GOT3 (cell line): ENCODE measurements around the gene BTBD7.
"Not testable (repeated sequence)": the region's sequence is repeated elsewhere in the genome, so short reads cannot be mapped to it uniquely, and the experiment has no call there.

Experiments used
- DNase-seq: peaks from one replicate; lab custom pipeline; 2025; ENCODE audit warnings: mixed read lengths; lab: John Stamatoyannopoulos, UW

BTBD7 gene, protein sequence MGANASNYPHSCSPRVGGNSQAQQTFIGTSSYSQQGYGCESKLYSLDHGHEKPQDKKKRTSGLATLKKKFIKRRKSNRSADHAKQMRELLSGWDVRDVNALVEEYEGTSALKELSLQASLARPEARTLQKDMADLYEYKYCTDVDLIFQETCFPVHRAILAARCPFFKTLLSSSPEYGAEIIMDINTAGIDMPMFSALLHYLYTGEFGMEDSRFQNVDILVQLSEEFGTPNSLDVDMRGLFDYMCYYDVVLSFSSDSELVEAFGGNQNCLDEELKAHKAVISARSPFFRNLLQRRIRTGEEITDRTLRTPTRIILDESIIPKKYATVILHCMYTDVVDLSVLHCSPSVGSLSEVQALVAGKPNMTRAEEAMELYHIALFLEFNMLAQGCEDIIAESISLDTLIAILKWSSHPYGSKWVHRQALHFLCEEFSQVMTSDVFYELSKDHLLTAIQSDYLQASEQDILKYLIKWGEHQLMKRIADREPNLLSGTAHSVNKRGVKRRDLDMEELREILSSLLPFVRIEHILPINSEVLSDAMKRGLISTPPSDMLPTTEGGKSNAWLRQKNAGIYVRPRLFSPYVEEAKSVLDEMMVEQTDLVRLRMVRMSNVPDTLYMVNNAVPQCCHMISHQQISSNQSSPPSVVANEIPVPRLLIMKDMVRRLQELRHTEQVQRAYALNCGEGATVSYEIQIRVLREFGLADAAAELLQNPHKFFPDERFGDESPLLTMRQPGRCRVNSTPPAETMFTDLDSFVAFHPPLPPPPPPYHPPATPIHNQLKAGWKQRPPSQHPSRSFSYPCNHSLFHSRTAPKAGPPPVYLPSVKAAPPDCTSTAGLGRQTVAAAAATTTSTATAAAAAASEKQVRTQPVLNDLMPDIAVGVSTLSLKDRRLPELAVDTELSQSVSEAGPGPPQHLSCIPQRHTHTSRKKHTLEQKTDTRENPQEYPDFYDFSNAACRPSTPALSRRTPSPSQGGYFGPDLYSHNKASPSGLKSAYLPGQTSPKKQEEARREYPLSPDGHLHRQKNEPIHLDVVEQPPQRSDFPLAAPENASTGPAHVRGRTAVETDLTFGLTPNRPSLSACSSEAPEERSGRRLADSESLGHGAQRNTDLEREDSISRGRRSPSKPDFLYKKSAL

DNA sequence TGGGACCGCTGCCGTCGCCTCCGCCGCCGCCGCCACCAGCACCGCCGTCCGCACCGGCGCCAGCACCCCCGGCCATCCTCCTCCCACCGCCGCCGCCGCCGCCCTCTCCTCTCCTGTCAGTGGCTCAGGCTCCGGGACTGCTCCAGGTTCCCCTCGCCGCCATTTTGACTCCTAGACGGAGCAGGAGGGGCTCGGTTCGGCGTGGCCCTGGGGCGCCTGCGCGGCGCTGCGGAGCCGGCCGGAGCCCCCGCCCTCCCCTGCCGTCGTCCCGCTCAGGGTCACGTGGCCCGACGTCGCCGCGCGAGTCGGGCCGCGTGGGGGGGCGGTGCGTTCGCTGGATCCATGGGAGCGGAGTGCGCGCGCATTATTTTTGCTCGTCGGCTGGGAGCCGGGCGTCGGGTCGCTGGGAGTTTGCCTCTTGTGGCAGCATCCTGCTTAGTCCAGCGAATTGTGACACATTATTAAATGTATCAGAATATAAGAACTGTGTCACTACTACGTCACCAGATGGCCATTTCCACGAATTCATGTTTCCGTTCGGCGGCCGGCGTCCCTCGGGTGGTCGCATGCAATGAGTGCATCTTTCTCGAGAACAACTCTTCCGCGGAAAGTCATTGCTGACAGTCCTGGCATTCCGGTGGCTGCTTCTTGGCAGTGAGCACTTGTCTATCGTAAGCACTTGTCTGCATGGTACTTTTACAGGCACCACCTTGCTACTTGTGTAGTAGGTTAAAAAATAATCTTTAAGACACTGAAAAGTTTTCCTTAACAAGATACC is at the start of gene BTBD7:
TSS of gene BTBD7 (minus strand) at position 184 of the 778 bp plus-strand sequence. CDS start 36,985 bp downstream, outside the sequence.
- DNase-seq: peak; percentile 49

DNA sequence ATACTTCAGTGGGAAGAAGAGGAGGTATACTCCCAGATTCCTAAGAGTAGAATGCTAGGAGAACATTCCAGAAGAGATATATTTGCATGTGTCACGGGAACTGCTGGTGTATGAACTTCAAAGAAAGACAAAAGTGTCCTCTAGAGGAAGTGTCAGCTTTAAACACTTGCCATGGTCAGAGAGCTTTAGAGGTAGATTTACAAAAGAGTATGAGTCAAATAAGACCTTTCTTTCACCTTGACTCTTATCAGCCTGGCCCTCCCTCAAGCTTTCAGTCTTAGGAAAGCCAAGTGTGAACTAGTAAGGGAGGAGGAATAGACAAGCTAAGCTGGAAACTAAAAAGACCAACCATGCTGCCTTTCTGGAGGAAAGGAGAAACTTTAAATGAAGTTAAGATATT is 48.8 kb upstream of the BTBD7 start:
- no peak for DNase-seq

DNA sequence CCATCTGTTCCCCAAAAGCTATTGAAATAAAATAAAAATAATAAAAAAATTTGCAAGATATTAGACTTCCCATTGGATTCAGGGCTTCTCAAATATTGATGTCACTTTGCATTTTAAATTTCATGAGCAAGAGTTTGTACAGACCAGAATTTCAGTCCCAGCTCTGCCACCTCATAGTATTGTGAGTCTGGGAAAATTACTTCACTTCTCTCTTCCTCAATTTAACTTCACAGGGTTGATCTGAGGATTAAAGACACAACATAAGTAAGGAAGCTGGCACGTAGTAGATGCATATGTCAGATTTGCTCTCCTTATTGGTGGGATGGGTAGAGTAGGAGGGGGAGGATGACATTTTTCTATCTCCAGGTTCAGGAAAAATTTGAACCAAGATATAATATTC is 47.0 kb upstream of the BTBD7 start:
- DNase-seq: no peak

DNA sequence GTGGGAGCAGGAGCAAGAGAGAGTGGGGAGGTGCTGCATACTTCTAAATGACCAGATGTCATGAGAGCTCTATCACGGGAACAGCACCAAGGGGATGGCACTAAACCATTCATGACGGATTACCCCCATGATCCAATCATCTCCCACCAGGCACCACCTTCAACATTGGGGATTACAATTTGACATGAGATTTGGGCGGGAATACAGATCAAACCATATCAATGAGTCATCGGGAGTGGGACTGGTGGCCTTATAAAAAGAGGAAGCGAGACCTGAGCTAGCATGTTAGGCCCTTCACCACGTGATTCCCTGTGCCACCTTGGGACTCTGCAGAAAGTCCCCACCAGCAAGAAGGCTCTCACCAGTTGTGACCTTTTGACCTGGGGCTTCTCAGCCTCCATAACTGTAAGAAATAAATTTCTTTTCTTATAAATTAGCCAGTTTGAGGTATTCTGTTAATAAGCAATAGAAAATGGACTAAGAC is 42.9 kb upstream of the BTBD7 start:
- no peak for DNase-seq

DNA sequence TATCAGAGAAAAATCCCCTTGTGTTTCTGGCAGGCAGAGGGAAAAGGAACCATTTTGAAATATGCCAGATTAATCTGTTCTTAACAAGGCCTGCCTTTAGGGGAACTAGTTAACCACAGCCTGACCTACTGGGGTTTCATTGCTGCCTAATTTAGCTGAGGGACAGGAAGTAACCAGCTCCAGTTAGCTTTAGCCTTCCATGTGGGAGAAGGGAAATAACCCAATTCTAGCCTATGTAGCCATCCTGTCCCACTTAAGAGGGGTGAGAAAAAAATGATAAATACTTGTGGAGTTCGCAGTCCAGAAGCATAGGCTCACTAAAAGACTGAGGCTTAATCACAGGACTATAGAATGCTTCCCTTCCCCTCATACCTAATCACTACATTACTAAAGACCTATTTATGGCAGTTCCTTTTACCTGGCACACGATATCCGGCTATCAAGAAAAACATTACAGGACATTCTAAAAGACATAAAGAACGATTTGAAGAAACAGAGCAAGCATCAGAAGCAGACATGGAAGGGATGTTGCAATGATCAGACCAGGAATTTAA is 37.0 kb upstream of the BTBD7 start:
- DNase-seq: no peak

DNA sequence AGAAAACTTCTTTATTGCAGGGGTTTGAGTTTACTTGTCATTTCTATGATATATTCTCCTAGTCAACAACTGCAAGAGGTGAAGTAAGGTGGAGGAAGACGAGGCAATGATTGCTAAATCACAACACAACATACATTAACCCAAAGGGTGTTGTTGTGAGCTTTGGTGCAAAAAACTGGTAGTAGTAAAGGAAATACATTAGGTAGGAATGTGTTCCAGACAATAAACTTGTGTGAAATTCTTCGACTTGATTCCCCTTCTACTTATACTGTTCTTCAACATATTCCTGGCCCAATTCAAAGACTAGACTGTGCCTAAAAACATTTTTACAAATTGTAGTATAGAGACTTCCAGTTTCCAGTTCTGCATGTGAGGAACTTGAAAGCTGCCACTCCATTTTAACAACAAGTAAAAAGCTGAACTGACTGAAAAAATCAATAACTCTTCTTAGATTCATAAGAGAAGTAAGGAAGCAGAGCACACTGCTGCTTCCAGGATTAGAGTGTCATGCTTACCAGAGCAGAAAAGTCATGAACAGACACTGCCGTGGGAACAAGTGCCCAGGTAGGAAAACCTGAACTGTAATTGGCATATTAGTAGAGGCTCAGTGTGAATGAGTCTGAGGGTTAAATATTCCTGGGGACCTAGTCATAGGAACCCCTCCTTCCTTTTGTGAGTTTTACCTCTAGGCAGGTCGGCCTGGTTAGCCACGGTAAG is 36.3 kb upstream of the BTBD7 start:
- DNase-seq: no peak

DNA sequence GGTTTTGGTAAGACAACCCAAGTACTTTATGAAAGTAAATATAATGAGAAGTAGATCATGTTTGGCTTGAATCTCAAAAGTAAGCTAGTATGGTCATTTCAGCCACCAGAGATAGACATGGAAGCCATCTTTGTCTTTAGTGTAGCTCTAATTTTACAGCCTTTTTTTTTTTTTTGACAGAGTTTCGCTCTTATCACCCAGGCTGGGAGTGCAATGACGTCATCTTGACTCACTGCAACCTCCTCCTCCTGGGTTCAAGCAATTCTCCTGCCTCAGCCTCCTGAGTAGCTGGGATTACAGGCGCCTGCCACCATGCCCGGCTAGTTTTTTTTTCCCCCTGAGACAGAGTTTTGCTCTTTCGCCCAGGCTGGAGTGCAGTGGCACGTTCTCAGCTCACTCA is 22.0 kb upstream of the BTBD7 start:
- not testable (repeated sequence) for DNase-seq

DNA sequence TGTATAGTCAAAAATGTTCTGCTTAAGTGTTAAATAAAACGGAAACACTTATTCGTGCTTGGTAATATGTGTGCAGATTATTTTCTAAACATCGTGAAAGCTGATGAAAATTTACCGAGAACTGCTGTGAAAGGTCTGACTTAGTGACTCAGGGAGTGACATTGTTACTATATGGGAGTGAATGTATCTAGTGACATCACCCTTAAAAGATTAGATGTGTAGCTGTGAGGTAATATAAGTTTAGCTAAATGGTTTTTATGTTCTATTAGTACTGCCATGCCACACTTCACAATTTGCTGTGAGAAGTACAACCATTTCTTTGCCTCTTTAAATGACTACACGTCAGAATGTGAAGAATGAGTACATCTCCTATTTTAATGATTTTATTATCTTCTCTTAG is 15.5 kb upstream of the BTBD7 start:
- no peak for DNase-seq

DNA sequence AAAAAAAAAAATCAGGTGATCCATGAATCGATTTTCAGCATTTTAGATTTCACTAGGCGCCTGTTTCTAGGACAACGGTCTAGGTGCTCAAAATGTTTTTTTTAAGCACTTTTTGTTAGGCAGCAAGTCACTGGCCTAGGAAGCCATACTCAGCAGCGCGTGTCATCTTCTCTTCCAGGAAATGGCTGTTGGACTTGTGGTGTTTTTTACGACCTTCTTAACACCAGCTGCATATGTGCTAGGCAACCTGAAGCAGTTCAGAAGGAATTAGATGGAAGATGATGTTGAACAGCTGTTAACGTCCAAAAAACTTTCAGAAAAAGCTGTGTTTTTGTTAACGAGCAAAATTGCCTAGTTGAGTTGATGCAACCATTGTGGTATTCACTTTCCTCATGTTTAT is 15.0 kb upstream of the BTBD7 start:
- no peak for DNase-seq

DNA sequence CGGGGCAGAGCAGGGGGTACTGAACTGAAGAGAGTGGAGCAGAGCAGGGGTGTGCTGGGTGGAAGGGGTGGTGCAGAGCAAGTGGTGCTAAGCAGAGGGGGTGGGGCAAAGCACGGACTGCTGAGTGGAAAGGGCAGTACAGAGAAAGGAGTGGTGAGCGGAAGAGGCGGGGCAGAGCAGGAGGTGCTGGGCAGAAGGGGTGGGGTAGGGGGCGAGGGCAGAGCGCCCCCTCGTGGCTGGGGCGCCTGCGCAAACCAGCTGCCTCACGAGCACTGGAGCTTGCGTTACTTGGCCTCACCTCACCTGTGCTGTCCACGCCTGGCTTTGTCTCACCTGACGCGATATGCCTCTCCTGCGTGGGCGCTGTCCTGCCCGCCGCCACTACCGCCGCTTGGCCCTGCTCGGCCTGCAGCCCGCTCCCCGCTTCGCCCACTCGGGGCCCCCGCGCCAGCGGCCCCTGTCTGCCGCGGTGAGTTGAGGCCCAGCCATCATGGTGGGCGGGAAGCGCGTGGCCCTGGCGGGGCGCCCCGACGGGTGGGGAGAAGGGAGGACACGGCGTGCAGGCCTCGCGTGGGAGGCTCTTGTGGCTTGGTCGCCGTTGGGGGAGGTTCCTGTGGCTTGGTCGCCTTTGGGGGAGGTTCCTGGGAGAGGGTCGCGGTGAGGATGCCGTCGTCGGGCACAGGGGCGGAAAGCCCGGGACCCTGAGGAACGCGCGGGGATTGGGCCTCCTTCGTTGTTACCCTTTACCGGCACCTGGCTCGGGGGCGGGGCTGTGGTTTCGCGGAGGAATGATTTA is 14.3 kb upstream of the BTBD7 start, which contains the start of gene COX8C:
TSS of gene COX8C (plus strand) at position 257 of the 796 bp plus-strand sequence. CDS start at position 344, 87 bp downstream.
- no peak for DNase-seq

DNA sequence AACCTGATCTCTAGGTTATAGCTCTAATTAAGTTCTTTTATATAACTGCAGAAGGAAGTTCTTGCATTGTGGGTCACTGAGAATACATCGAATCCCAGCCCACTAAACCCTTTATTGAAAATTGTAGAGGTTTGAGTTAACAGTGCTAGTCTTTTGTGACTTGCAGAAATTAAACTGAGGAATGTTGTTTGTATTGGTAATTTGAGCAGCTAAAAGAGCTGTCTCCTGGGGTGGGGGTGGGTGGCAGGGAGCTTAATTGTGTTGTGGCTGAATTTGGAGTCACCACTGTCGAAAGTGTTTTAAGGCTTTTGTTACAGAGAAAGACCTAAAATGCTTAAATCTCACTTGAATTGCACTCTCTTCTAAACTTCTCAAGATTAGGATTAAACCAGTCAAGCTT is 11.0 kb upstream of the BTBD7 start:
- DNase-seq: no peak

DNA sequence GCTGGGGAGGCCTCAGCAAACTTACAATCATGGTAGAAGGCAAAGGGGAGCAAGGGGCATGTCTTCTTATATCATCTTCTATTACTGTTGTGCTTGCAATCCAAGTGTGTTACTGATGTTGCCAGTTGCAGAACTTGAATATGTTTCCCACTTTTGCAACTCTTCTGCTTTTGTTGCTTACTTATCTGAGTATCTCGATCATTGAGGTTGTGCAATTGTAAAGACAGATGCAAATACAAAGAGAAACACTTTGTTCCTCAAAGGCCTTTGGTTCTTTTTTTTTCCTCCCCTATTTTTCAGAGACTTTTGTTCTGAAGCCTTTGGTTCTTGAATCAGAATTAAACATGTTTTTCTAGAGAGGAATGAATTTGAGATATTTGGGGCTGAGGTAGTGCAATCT is 10.4 kb upstream of the BTBD7 start:
- no peak for DNase-seq

DNA sequence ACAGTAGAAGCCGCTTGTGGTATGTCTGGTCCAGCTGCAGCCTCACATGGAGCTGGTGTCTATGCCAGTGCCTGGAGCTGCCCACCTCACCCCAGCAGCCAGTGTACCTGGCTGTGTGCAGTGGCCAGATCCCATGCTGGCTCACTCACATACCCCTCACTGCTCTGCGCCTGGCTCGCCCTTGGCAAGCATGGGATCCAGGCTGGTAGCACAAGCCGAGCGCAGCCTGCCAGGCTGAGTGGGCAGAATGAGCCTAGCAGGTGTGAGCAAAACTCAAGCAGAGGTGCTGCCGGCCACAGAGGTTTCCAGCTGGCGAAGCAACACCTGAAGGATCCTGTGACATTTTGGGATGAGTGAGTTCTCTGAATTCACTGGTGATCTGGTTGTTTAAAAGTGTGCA is 5.0 kb upstream of the BTBD7 start:
- no peak for DNase-seq

DNA sequence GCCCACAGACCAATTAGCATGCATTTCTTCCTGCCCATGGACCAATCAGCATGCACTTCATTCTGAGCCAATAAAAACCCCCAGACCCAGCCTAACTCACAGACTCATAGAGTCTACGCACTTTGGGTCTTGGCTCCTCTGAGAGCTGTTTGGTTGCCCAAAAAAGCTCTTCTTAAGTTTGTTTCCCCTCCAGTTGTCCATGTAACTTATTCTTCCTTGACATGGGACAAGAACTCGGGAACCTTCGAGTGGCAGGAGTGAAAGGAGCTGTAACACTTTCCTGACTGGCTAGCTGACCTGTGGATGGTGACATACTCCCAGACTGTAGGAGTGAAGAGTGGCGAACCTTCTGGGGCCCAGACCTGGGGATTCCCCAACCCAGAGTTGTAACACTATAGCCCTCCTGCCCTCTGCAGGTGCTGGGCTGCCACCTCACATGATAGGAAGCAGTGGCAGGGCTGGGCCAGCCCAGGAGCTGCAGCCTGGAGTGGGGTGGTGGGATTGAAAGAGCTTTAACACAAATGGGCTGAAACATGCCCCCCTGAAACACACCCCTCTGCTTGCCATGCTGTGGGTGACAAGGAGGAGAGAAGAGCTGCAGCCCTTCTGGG is 4.4 kb upstream of the BTBD7 start:
- DNase-seq: no peak

DNA sequence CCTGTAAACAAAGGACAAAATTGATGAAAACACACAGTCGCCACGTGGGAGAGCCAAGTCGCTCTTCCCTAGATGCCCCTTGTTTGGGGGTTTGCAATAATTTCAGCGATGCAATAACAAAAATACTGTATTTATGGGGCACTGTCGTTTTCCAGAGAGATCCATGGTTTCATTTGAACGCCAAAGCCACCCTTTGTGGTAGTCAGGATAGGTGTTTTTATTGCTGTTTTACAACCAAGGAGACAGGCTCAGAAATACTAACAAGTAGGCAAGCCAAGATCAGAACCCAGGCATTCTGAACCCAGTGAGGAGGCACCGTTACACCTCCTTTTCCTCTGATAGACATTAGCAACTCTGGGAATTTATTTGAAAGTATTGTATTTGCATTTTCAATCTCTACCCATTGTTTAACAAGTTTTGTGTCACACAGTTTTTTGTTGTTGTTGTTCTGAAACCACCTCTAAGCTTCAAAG is 831 bp upstream of the BTBD7 start:
- DNase-seq: no peak

DNA sequence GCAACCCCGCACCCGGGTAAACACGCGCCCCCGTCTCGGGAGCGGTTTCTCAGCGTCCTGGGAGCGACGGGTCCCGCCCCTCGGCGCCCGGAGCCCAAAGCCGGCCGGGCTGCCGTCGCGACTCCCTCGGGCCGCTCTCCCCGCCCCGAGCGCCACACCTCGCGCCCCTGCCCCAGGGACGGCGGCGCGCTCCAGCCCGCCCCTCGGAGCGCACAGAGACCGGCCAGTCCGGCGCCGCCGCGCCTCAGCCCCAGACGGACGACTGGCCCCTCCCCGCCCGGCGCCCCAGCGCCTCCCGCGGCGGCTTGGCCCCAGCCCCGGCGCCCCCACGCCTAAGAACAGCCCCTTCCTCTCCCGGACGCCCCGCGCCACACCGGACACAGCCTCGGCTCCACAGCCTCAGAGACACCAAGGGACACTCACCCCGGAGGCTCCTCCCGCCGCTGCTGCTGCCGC is 411 bp downstream of the BTBD7 start:
- DNase-seq: no peak

DNA sequence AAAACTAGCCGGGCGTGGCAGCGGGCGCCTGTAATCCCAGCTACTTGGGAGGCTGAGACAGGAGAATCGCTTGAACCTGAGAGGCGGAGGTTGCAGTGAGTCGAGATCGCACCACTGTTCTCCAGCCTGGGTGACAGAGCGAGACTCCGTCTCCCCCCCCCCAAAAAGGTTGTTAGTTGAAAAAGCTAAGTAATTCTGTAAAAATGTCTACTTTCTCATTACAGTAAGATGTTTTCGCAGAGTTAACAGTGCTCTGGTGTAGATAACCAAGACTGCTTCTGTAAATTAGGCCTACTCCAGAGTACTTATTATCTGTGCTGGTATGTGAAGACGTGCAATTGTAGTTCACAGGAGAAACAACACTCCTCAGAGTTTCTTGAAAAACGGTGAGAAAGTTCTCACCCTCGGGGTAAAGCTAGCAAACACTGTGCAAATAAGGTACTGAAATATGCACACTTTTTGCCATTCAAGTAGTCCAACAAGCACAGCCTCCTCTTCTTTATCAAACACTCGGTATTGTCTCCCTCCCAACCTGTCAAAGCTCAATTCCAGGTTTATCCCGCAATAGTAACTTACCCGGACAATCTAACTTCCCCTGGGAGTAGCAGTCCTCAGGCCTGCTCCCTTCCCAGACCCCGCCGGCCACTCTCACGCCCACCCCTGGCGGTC is 974 bp downstream of the BTBD7 start:
- DNase-seq: no peak

DNA sequence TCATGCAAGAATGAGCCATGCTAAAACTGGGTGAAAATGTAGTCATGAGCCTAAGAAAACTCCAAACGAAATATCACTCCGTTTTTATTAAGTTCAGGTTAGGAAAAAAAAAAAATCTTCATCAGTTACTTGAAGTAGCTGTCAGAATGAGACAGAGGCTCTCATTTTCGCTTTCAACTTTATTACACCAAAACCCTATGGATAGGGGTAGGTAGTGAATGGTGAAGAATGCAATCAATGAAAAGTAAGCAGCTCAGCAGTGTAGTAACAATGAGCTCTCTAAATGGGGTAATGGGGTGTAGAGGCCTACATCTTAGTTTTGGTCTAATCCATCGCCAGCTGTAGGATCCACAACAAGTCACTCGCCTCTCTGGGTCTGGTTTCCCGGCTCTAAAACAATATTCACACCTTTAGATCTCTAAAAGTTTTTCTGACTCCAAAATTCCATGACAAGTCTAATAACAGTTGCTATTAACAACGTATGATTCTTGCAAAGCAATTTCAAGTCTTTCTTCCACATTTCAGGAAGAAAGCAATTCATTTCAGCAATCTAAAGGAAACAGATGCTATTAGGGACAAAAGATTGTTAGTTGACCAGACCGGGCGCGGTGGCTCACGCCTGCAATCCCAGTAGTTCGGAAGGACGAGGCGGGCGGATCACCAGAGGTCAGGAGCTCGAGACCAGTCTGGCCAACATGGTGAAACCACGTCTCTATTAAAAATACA is 1.7 kb downstream of the BTBD7 start:
- DNase-seq: no peak
